NAMALWA (cell line): Measurements from ENCODE around the gene LCLAT1.
"Not testable (repeated sequence)": the region's sequence is repeated elsewhere in the genome, so short reads cannot be mapped to it uniquely, and the experiment has no call there.

Source experiments
- DNase-seq: peaks from one replicate; pipeline ENCODE4 v3.0.0-alpha.2; 2015; ENCODE audit warnings: low spot score

The LCLAT1 gene

GRCh38 chr2:30455114-30455738 is 8.2 kb downstream of the LCLAT1 start:
- DNase-seq = no peak

DNA sequence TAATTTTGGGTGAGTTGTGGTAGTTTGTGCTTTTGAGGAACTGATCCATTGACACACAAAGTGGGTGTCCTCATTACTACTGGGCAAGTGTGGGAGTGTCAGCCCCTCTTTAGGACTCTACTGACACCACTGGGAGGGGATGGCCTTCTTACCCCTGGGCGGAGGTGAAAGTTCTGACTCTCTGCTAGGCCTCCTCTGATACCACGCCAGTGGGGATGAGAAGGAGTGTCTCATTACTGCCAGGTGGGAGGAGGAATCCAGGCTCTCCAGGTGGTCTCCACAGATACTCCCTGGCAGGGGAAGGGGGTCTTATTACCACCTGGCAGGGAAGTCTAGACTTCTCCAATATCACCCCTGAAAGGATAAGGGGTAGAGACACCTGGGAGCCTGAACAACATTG is 9.1 kb downstream of the LCLAT1 start:
- DNase-seq = no peak

GRCh38 chr2:30456579-30456978 is 9.5 kb downstream of the LCLAT1 start:
- DNase-seq = no peak

- no peak for DNase-seq
Observed at GRCh38 chr2:30457296-30457695, 10.2 kb downstream of the LCLAT1 start.

DNA sequence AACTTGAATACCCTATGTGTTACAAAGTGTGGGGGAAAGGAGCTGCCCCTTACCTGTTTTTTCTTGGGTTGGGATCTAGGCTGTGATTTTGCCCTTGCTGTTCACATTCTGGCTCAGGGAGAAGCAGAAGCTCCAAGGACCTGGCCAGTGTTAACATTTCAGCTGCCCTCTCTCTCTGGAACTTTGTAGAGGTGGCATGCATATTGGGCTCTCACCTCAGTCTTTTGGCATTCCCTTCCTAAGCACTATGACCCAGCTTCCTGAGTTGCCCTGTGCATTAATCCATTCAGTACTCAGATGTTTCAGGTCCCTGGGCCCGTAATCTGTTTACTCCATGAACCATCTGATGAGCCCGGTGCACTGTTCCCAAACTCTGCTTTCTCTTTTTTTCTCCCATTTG is 12.1 kb downstream of the LCLAT1 start:
- no peak for DNase-seq

DNA sequence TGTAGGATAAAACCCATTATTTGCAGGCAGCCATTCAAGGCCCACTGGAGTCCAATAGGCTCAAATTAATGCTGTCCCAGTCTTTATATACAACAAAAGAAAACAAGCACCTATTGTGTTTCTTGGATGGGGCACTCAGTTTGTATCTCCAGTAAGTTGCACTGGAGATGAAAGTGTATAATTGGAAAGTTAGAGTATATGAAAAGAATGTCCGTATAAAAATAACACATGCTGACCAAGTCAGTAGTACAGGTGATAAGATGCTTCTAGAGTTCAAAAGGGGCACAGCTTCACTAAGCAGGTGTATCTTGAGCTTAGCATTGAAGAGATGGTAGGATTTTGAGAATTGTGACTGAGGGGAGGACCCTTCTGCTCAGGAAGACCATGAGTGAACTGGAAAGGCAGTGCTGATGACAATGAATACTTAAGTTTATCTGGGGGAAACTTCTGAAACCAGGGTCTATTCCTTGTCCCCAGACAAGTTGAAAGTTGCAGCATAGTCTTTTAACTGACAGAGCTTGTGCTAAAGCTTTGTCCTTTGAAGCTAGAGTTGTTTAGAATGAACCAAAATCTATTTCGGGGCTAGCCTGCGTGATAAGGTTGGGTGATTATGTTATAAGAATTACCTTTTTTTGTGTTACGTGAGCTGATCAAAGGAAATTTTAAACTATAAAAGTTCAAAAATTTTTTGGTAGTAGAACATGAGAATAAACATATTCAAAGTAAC is 15.2 kb downstream of the LCLAT1 start:
- no peak for DNase-seq

DNA sequence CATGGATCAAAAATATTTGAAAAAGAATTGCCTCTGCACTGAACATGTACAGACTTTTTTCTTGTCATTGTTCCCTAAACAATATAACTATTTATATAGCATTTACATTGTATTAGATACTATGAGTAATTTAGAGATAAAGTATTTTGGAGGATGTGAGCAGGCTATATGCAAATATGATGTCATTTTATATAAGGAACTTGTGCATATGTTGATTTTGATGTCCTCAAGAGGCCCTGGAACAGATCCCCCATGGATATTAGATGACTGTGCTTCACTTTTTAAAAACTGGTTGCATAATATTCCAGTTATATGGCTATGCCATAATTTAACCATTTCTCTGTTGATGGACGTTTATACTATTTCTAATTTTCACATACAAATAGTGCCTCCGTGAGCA is 16.5 kb downstream of the LCLAT1 start:
- no peak for DNase-seq

DNA sequence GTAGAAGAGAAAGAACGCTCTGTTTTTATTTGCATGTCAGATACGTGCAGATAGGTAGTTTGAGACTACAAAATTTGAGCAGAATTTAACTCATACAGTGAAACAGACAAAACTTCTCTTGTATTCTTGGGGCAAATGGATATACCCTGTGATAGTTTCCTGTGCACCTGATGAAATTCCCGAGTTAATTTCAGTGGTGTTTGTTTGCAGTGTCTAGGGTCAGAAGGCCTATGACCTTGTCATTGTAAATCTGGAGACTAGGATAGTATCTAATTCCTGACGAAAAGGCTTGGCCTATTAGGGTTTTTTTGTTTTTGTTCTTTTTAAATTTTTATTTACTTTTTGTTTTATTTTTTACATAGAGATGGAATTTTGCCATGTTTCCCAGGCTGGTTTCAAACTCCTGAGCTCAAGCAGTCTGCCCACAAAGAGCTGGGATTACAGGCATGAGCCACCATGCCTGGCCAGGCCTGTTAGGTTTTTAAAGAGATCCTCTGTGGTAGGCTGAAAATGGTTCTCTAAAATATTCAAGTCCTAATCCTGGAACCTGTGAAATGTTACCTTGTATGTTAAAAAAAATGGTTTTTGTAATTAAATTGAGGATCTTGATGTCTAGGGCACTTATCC is 17.6 kb downstream of the LCLAT1 start:
- DNase-seq = no peak

GRCh38 chr2:30465171-30465545 is 18.1 kb downstream of the LCLAT1 start:
- DNase-seq = no peak

DNA sequence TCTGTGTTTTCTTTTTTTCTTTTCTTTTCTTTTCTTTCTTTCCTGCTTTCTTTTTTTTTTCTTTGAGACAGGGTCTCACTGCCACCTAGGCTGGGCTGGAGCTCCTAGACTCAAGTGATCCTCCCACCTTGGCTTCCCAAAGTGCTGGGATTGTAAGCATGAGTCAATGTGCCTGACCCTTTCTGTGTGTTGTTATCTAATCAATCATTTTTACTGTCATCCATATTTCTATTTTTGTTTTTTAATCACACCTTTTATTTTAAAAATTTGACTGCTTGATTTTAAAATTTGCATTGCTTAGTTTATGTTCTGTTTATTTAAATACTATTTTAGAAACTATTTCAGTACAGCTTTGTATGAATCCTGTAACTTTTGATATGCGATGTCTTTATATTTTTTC is 19.2 kb downstream of the LCLAT1 start:
- no peak for DNase-seq

- not testable (repeated sequence) for DNase-seq
Observed at GRCh38 chr2:30467062-30467826, 20.2 kb downstream of the LCLAT1 start.

DNA sequence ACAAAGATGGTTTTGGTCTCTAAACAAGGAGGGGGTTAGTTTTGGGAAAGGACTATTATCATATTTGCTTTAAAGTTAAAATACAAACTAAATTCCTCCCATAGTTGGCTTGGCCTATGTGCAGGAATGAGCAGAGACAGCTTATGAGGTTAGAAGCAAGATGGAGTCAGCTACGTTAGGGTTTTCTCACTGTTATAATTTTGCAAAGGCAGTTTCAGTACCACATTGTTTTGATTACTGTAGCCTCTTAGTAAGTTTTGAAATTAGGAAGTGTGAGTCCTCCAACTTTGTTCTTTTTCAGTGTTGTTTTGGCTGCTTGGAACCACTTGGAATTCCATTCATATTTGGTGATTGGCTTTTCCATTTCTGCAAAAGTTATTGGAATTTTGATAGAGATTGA is 23.4 kb downstream of the LCLAT1 start:
- DNase-seq = no peak

GRCh38 chr2:30472326-30472725 is 25.3 kb downstream of the LCLAT1 start:
- DNase-seq = peak; percentile 40

DNA sequence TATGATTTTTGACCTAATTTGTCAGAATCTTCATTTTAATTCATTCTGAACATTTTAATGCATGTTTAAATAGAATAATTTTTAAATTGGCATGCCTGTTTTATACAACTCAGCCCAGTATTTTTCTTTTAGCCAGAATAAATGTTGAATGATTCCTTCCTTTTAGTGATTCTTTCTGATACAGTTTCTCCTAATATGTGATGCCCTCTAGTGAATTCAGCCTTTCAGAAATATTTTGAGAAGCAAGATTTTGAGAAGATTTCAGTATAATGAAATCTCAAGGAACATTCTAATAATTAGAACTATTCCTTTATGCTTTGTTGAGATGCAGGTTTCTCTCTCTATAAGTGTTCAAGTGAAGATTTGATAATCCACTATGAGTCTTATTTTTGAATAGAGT is 28.5 kb downstream of the LCLAT1 start:
- no peak for DNase-seq

DNA sequence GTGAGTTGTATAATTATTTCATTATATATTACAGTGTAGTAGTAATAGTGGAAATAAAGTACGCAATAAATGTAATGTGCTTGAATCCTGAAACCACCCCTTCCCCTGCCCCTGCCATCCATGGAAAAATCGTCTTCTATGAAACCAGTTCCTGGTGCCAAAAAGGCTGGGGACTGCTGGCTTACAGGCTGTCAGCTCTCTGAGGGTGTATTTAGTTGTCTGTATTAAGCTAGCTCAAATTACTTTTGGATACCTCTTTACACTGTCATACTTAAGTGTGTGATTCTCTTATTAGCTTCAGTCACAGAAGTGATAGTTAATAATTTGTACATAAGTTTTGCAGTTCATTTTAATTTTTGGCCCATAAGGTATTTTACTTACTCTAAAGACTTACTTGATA is 29.6 kb downstream of the LCLAT1 start:
- DNase-seq = no peak

- no peak for DNase-seq
Observed at GRCh38 chr2:30480703-30481322, 33.8 kb downstream of the LCLAT1 start.

DNA sequence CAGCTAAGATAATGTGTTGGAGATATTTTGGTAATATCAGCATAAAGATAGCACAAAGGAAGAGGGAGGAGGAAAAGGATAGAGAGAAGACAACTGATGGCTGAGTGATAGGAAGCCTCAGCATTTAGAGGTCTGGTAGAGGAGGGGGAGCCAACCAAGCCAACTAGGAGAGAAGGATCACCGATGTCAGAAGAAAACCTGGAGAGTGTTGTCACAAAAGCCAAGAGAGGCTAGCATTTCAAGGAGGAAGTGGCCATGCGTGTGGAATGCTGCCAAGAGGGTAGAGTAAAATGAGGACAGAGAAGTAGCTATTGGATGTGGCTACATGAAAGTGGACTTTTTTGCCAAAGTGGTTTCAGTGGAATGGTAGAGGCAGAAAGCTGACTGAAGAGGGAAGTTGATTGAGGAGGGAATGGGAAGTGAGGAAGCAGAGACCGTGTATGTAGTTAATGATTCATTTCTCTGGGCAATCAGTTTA is 34.3 kb downstream of the LCLAT1 start:
- no peak for DNase-seq

DNA sequence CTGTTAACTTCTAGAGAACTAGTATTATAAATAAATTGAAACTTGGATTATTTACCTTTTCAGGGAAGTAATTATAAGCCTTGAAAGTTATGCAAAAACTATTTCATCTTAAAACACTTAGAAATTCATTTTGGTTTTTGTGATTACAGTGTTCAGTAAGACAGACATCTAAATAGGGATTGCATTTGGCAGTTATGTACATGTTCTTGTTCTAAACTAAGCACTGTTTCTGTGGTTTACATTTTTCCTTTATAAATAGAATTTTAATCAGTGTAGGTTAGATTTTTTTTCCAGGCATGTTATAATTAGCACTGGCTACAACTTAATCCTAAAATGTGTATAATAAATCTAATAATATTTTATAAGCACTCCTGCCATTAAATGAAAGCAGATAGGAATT is 35.0 kb downstream of the LCLAT1 start:
- no peak for DNase-seq

- no peak for DNase-seq
Observed at GRCh38 chr2:30484145-30484544, 37.1 kb downstream of the LCLAT1 start.

DNA sequence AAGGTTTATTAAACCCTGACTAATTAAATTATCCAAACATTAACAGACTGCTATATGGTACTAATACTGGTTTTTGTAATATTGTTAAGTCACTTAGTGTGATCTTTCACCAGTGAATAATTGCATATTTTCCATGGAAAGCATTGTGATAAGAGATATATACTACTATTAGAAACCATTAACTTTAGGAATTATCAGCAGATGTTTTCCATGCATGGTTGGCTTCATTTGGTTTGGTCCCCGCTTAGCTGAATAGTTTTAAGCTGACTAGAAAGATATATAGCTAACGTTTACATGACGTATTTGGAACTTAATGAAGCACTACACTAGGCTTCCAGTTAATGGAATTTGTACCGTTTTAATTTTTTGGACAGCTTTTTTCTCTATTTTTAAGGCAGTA is 37.9 kb downstream of the LCLAT1 start:
- DNase-seq = peak; percentile 25

- DNase-seq = no peak
Observed at GRCh38 chr2:30486655-30487054, 39.6 kb downstream of the LCLAT1 start.

DNA sequence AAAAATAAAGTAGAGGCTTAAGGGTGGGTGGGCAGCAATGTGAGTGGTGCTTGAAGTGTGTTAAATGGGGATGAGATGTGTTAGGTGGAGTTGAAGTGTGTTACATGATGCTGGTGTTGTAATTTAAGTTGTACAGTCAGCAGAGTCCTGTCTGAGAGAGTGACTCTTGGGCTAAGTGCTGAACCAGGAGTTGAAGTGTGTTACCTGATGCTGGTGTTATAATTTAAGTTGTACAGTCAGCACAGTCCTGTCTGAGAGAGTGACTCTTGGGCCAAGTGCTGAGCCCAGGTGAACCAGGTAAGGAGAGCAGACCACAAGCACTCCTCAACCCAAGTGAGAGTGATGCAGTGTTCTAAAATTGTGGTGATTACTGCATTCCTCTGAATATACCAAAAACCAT is 40.6 kb downstream of the LCLAT1 start:
- DNase-seq = no peak
